Fibroblast of lung (primary cell): ENCODE data around the gene BABAM2.

Experiments
- CTCF ChIP-seq, 2 donors: IDR thresholded peaks in 1 of 2; conservative IDR thresholded peaks in 1 of 2; 1 replicate in 1 of 2; 2 replicates in 1 of 2; pipeline ENCODE4 v1.5.1; 2011 to 2012; ENCODE audit warnings: low read length in 2 of 2, control low read depth in 1 of 2, inconsistent platforms in 1 of 2, low read depth in 1 of 2, mild to moderate bottlenecking in 1 of 2
- EZH2 ChIP-seq: IDR thresholded peaks from 2 replicates; pipeline ENCODE4 v1.5.1; 2012; ENCODE audit warnings: low read length, control low read depth, mild to moderate bottlenecking; ENCODE audit errors: missing control alignments

- TF ChIP-seq CTCF (conservative IDR thresholded peaks at IDR 0.05 in 1 of 2, IDR thresholded peaks at IDR 0.05 in 1 of 2; ENCODE audit: low read depth in 1 of 2, low read length in 2 of 2) = no peak
- no peak for TF ChIP-seq EZH2
These were observed 291.3 kb downstream of the BABAM2 start for GRCh38 chr2:28181801-28182200.
